Subcutaneous abdominal adipose tissue (tissue), 5 donors: ENCODE results near the gene ZNF710.
A peak's percentile ranks its signal among the peaks of the same experiment; 100 is the strongest.
"Not testable (repeated sequence)": the region's sequence is repeated elsewhere in the genome, so short reads cannot be mapped to it uniquely, and the experiment has no call there.

Experiments used
- H3K27ac ChIP-seq: one replicate; pipeline ENCODE4 v1.7.0; 2013; ENCODE audit warnings: low read depth, mild to moderate bottlenecking, inconsistent platforms, low read length, moderate library complexity
- H3K27me3 ChIP-seq, 5 donors: one replicate each; pipeline ENCODE4 v1.7.0; 2013; ENCODE audit warnings: low read length in 5 of 5, inconsistent platforms in 1 of 5; ENCODE audit not compliant: control insufficient read depth in 5 of 5, insufficient read depth in 4 of 5
- H3K36me3 ChIP-seq, 5 donors: one replicate each; pipeline ENCODE4 v1.7.0; 2013; ENCODE audit warnings: low read length in 5 of 5; ENCODE audit not compliant: control insufficient read depth in 5 of 5, insufficient read depth in 5 of 5
- H3K4me1 ChIP-seq, 5 donors: one replicate each; pipeline ENCODE4 v1.7.0; 2013; ENCODE audit warnings: low read length in 5 of 5, mild to moderate bottlenecking in 3 of 5, moderate library complexity in 1 of 5; ENCODE audit not compliant: control insufficient read depth in 5 of 5, insufficient read depth in 5 of 5
- H3K4me3 ChIP-seq, 5 donors: one replicate each; pipeline ENCODE4 v1.7.0; 2013; ENCODE audit warnings: low read length in 5 of 5, low read depth in 1 of 5
- H3K9ac ChIP-seq, 5 donors: one replicate each; pipeline ENCODE4 v1.7.0; 2013; ENCODE audit warnings: low read length in 5 of 5, mild to moderate bottlenecking in 4 of 5, moderate library complexity in 3 of 5
- H3K9me3 ChIP-seq, 5 donors: one replicate each; pipeline ENCODE4 v1.7.0; 2013; ENCODE audit warnings: low read length in 5 of 5; ENCODE audit not compliant: control insufficient read depth in 5 of 5
- donor health status: healthy.
- donor health status: healthy.
- donor health status: healthy.
- donor health status: healthy.
- donor health status: healthy.

Gene ZNF710

DNA sequence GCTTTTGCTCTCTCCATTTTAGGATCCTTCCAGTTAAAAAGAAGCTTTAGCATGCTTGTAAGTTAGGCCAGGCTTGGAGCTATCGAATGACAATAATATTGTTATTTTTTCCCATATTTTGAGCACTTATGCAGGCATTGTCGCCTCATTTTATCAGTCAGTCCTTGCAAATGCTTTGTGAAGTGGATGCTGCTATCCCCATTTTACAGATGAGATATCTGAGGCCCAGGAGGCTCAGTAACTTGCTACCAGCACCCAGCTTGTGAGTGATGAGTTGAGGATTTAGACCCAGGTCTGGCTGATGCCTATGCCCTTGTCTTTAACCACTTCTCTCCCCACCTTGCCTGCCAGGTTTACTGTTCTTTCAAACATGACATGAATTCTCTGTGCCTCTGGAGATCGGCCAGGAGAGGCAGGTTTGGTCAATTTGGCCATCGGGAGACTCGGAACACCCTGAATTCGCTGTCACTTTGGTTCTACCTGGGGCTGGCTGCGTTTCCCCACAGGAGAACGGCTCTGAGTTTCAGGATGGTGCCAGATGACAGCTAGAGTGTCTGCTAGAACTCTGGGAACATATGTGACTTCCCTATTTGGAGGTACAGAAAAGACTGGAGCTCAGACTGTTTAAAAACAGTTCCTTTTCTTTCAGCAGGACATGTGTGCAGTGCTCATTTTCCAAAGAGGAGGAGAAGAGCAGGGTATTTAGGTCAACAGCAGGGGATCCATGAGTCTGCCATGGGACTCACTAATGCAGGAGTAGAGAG is 25.5 kb upstream of the ZNF710 start:
- H3K9ac ChIP-seq: no peak overlapping the region
- no peaks in the 10 kb centered on the region for H3K27me3 ChIP-seq
- H3K27ac ChIP-seq: no peak overlapping the region
- H3K4me3 ChIP-seq: peak overlapping the region in 1 of 5 donors; percentile 35
- no peaks in the 10 kb centered on the region for H3K36me3 ChIP-seq
- no peaks in the 10 kb centered on the region for H3K9me3 ChIP-seq
- peaks cover 0 to 26% (median 0%) of the 10 kb centered on the region in 5 donors for H3K4me1 ChIP-seq

DNA sequence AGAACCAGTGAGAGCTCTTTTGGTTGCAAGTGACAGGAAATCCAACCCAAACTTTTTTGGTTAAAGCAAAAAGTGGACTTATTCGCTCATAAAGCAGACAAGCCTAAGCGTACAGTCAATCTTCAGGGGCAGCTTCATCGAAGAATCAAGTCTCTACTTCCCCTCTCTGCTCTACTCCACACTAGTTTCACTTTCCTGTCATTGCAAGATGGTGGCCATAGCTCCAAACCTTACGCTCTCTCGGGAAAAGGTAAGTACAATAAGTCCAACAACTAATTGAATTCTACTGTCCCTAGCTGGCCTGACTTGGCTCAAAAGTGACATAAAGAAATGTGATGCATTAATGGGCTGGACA is 24.9 kb upstream of the ZNF710 start:
- peak overlapping the region in 3 of 5 donors; percentile 18 to 35 (median 24) for H3K4me3 ChIP-seq
- no peak overlapping the region for H3K27ac ChIP-seq

GRCh38 chr15:89977836-89978235 is 23.3 kb upstream of the ZNF710 start:
- not testable (repeated sequence) for H3K9me3 ChIP-seq, H3K4me3 ChIP-seq, H3K9ac ChIP-seq, H3K27ac ChIP-seq, H3K27me3 ChIP-seq, H3K36me3 ChIP-seq
- H3K4me1 ChIP-seq: peaks cover 0 to 18% (median 0%) of the 10 kb centered on the region in 5 donors

More for the DNA sequence above, 24.9 kb upstream of the ZNF710 start:
- Histone ChIP-seq H3K4me1 (peaks cover 0 to 22% (median 0%) of the 10 kb centered on the region in 5 donors), H3K9ac (no peak overlapping the region), H3K9me3 (no peaks in the 10 kb centered on the region), H3K27me3 (no peaks in the 10 kb centered on the region), H3K36me3 (no peaks in the 10 kb centered on the region)

GRCh38 chr15:89978914-89979313 is 22.2 kb upstream of the ZNF710 start:
- Histone ChIP-seq H3K9ac (no peak overlapping the region), H3K4me3 (no peak overlapping the region), H3K9me3 (peaks cover 0 to 2% (median 0%) of the 10 kb centered on the region in 5 donors), H3K27me3 (peaks cover 0 to 2% (median 0%) of the 10 kb centered on the region in 5 donors), H3K27ac (no peak overlapping the region), H3K4me1 (peaks cover 0 to 18% (median 0%) of the 10 kb centered on the region in 5 donors), H3K36me3 (no peaks in the 10 kb centered on the region)

- Histone ChIP-seq H3K9me3 (peaks cover 0 to 10% (median 4%) of the 10 kb centered on the region in 5 donors), H3K27ac (no peak overlapping the region), H3K27me3 (peaks cover 0 to 3% (median 0%) of the 10 kb centered on the region in 5 donors), H3K36me3 (no peaks in the 10 kb centered on the region), H3K4me3 (no peak overlapping the region), H3K9ac (no peak overlapping the region), H3K4me1 (peaks cover 0 to 4% (median 0%) of the 10 kb centered on the region in 5 donors)
Observed at GRCh38 chr15:89980896-89981295, 20.2 kb upstream of the ZNF710 start.

DNA sequence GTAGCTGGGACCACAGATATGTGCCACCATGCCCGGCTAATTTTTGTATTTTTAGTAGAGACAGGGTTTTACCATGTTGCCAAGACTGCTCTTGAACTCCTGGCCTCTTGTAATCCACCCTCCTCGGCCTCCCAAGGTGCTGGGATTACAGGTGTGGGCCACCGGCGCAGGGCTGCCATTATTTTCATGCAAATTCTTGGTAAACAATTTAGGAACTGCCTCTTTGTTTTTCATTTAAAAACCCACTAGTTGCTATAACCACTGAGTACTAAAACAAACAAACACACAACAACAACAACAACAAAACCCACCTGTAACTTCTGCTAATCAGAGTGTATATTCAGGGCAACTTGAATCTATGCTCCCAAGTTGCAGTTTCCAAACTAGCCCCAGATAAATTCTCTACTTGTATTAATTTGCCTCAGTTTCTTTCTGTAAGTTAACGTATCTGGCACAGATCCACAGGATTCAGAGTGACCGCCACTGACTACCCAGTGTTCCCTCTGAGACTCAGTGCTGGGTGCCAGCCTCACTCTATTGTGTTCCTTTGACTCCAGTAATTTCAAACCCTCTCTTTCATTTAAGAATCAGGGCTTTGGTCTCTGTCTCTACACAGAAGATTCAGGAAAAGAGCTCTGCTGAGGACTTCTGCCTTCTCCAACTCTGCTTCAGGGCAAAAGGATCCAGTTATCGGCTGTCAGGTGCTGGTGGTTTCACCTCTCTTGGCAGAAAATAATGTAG is 18.6 kb upstream of the ZNF710 start:
- H3K9ac ChIP-seq: no peak overlapping the region
- H3K36me3 ChIP-seq: no peaks in the 10 kb centered on the region
- H3K9me3 ChIP-seq: peaks cover 0 to 10% (median 4%) of the 10 kb centered on the region in 5 donors
- no peak overlapping the region for H3K27ac ChIP-seq
- peaks cover 0 to 3% (median 0%) of the 10 kb centered on the region in 5 donors for H3K27me3 ChIP-seq
- no peak overlapping the region for H3K4me3 ChIP-seq
- H3K4me1 ChIP-seq: no peaks in the 10 kb centered on the region

DNA sequence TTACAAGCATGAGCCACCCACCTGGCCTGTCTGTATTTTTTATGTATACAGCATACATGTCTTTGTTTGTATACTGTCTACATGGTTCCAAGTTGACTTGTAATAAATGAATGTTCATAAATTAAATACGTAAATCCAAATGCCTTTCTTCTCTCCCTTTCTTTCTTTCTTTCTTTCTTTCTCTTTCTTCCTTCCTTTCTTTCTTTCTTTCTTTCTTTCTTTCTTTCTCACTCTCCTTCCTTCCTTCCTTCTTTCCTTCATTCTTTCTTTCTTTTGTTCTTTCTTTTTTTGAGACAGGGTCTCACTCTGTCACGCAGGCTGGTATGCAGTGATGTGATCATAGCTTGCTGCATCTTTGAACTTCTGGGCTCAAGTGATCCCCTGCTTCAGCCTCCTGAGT is 17.1 kb upstream of the ZNF710 start:
- no peaks in the 10 kb centered on the region for H3K4me1 ChIP-seq
- no peak overlapping the region for H3K9ac ChIP-seq
- H3K9me3 ChIP-seq: peaks cover 0 to 10% (median 4%) of the 10 kb centered on the region in 5 donors
- no peaks in the 10 kb centered on the region for H3K36me3 ChIP-seq
- H3K27ac ChIP-seq: no peak overlapping the region
- H3K27me3 ChIP-seq: peaks cover 0 to 3% (median 0%) of the 10 kb centered on the region in 5 donors
- no peak overlapping the region for H3K4me3 ChIP-seq

- no peak overlapping the region for H3K9ac ChIP-seq
- no peak overlapping the region for H3K4me3 ChIP-seq
- no peaks in the 10 kb centered on the region for H3K4me1 ChIP-seq
- peaks cover 0 to 3% (median 0%) of the 10 kb centered on the region in 5 donors for H3K27me3 ChIP-seq
- H3K36me3 ChIP-seq: no peaks in the 10 kb centered on the region
- peaks cover 0 to 10% (median 4%) of the 10 kb centered on the region in 5 donors for H3K9me3 ChIP-seq
- H3K27ac ChIP-seq: no peak overlapping the region
Observed at GRCh38 chr15:89984421-89985010, 16.6 kb upstream of the ZNF710 start.

DNA sequence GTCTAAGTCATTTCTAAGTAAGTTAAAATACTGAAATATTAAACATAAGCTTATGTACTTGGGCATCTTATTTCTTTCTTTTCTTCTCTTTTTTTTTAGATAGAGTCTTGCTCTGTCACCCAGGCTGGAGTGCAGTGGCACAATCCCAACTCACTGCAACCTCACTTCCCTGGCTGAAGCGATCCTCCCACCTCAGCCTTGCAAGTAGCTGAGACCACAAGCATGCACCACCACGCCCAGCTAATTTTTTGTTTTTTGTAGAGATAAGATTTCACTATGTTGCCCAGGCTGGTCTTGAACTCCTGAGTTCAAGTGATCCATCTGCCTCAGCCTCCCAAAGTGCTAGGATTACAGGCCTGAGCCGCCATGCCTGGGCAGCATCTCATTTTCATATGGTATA is 16.0 kb upstream of the ZNF710 start:
- H3K4me3 ChIP-seq: no peak overlapping the region
- H3K27me3 ChIP-seq: peaks cover 0 to 3% (median 0%) of the 10 kb centered on the region in 5 donors
- H3K4me1 ChIP-seq: no peaks in the 10 kb centered on the region
- no peak overlapping the region for H3K9ac ChIP-seq
- H3K9me3 ChIP-seq: peaks cover 0 to 10% (median 4%) of the 10 kb centered on the region in 5 donors
- H3K36me3 ChIP-seq: no peaks in the 10 kb centered on the region
- no peak overlapping the region for H3K27ac ChIP-seq

DNA sequence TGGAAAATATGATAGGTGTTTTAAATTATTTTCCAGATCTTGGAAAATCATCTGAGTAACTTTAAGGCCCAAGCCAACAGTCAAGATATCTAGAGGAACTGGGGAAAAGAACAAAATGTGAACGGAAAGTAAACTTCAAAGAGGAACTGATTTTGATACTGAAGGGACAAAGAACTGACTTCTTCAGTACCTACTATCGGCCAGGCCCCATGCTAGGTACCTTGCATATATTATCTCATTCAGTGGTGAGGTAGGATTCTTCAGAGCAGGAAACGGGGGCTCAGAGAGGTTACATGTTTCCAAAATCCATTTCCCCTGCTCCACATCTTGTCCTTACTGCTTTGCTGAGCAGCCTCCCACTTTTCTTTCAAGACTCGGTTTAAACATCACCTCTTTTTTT is 9.8 kb upstream of the ZNF710 start:
- Histone ChIP-seq H3K4me1 (no peaks in the 10 kb centered on the region), H3K27ac (no peak overlapping the region), H3K9ac (no peak overlapping the region), H3K36me3 (no peaks in the 10 kb centered on the region), H3K4me3 (no peak overlapping the region), H3K9me3 (no peaks in the 10 kb centered on the region), H3K27me3 (no peaks in the 10 kb centered on the region)
